HepG2 (cell line): ENCODE results near the gene UGGT1. TPM values are rescaled to one million over a fixed set of nuclear protein-coding genes. Genes with fewer than 3 reads are reported as not detected.

Source experiments
- ATAC-seq: fragments of 200-7000 bp; cut with Tn5 transposase; 3 replicates; pipeline ENCODE4 v1.9.1; 2020; ENCODE audit warnings: mild to moderate bottlenecking, moderate library complexity
- BruUV-seq: library from RNA; stranded (reverse); fragments of 400-500 nt; replicated peaks from 2 replicates; lab custom pipeline; 2021; lab: Mats Ljungman, UMichigan
- CTCF ChIA-PET: fragments of 300-600 bp; formaldehyde crosslinking; extraction: SDS; loops from one replicate; lab custom pipeline; 2021; ENCODE audit warnings: low total read pairs, inconsistent platforms, low intra/inter-chr PET ratio; lab: Yijun Ruan, JAX
- POLR2A ChIA-PET: fragments of 350-600 bp; sonication (Branson Sonifier 250); formaldehyde crosslinking; loops from one replicate; lab custom pipeline; 2020; ENCODE audit warnings: antibody characterized with exemption, inconsistent platforms; lab: Yijun Ruan, JAX
- DNase-seq: peaks from one replicate; pipeline ENCODE4 v3.0.0-alpha.2; 2015; ENCODE audit warnings: low spot score
- FAIRE-seq: peaks from 3 replicates; lab custom pipeline; 2011; peaks lifted over from hg19 to GRCh38; lab: Jason Lieb, UNC
- H2AFZ ChIP-seq: one replicate; pipeline ENCODE4 v1.6.1; 2011; ENCODE audit warnings: low read length, inconsistent platforms
- H3K27ac ChIP-seq: fragments of 300-600 bp; 3 replicates; pipeline ENCODE4 v1.8.0; 2011; ENCODE audit warnings: mixed run types, mild to moderate bottlenecking, mixed read lengths, low read length, inconsistent platforms; ENCODE audit not compliant: insufficient read depth; ENCODE audit errors: extremely low read length
- H3K27me3 ChIP-seq, 2 experiments: fragments of 200-600 bp in 1 of 2; 2 replicates in 1 of 2; 3 replicates in 1 of 2; pipeline versions ENCODE4 v1.6.0 to v1.8.0; 2011; ENCODE audit warnings: low read length in 2 of 2, mild to moderate bottlenecking in 2 of 2, moderate library complexity in 2 of 2, inconsistent platforms in 1 of 2; ENCODE audit not compliant: insufficient read depth in 2 of 2, control insufficient read depth in 1 of 2
- H3K36me3 ChIP-seq, 2 experiments: fragments of 200-600 bp in 1 of 2; replicated peaks in 1 of 2; 2 replicates in 1 of 2; 3 replicates in 1 of 2; pipeline versions ENCODE4 v1.5.1 to v1.8.0; 2011; ENCODE audit warnings: low read length in 2 of 2, inconsistent platforms in 1 of 2; ENCODE audit not compliant: insufficient read depth in 2 of 2, control insufficient read depth in 1 of 2
- H3K4me1 ChIP-seq: 2 replicates; pipeline ENCODE4 v1.5.1; 2012; ENCODE audit warnings: low read length, inconsistent platforms; ENCODE audit not compliant: insufficient read depth
- H3K4me2 ChIP-seq: 2 replicates; pipeline ENCODE4 v1.6.0; 2011; ENCODE audit warnings: low read depth, low read length, inconsistent platforms
- H3K4me3 ChIP-seq, 3 experiments: fragments of 200-600 bp in 1 of 3; sonication (generic), shearing (Covaris generic) in 1 of 3; replicated peaks in 1 of 3; 2 replicates each; pipeline ENCODE4 v1.5.1; 2011 to 2016; ENCODE audit warnings: low read length in 3 of 3, inconsistent platforms in 2 of 3, low read depth in 2 of 3, mild to moderate bottlenecking in 2 of 3, control low read depth in 1 of 3, mixed read lengths in 1 of 3; ENCODE audit not compliant: insufficient read depth in 1 of 3
- H3K79me2 ChIP-seq: one replicate; pipeline ENCODE4 v1.6.1; 2011; ENCODE audit warnings: low read length, inconsistent platforms; ENCODE audit not compliant: insufficient read depth
- H3K9ac ChIP-seq: 2 replicates; pipeline ENCODE4 v1.6.0; 2011; ENCODE audit warnings: mild to moderate bottlenecking, low read depth, low read length, inconsistent platforms; ENCODE audit not compliant: insufficient read depth
- H3K9me3 ChIP-seq: 2 replicates; pipeline ENCODE4 v1.5.1; 2012; ENCODE audit warnings: mild to moderate bottlenecking, low read length
- H4K20me1 ChIP-seq: 2 replicates; pipeline ENCODE4 v1.6.0; 2011; ENCODE audit warnings: inconsistent platforms, mild to moderate bottlenecking, low read length, moderate library complexity; ENCODE audit not compliant: insufficient read depth
- FIP1L1 ChIP-seq: fragments of 200-400 bp; formaldehyde crosslinking; IDR thresholded peaks from 2 replicates; pipeline ENCODE4 v1.6.1; 2018; ENCODE audit warnings: low read depth, mild to moderate bottlenecking, low read length, moderate library complexity, borderline replicate concordance; ENCODE audit not compliant: insufficient read depth
- FOSL1 ChIP-seq: sonication (generic); formaldehyde crosslinking; IDR thresholded peaks from 2 replicates; pipeline ENCODE4 v1.9.0; 2021; ENCODE audit warnings: missing genetic modification reagents, borderline replicate concordance
- ISX ChIP-seq: sonication (generic); formaldehyde crosslinking; conservative IDR thresholded peaks from 2 replicates; pipeline ENCODE4 v1.5.0; 2020; ENCODE audit warnings: missing genetic modification reagents
- KMT2A ChIP-seq: sonication (generic); formaldehyde crosslinking; IDR thresholded peaks from 2 replicates; pipeline ENCODE4 v1.4.0; 2020; ENCODE audit warnings: missing genetic modification reagents
- PRMT3 ChIP-seq: sonication (generic); formaldehyde crosslinking; IDR thresholded peaks from 2 replicates; pipeline ENCODE4 v1.8.1; 2022; ENCODE audit warnings: low read depth, mild to moderate bottlenecking, moderate library complexity, missing genetic modification reagents, borderline replicate concordance
- PRPF4 ChIP-seq: fragments of 200-400 bp; formaldehyde crosslinking; IDR thresholded peaks from 2 replicates; pipeline ENCODE4 v1.6.1; 2016; ENCODE audit warnings: low read length, low read depth; ENCODE audit not compliant: poor library complexity, severe bottlenecking
- SRSF9 ChIP-seq: fragments of 200-400 bp; formaldehyde crosslinking; IDR thresholded peaks from 2 replicates; pipeline ENCODE4 v1.6.1; 2018; ENCODE audit warnings: borderline replicate concordance, mild to moderate bottlenecking, low read depth, low read length; ENCODE audit not compliant: insufficient read depth, poor library complexity, severe bottlenecking
- ZBTB34 ChIP-seq: sonication (generic); formaldehyde crosslinking; IDR thresholded peaks from 2 replicates; pipeline ENCODE4 v1.8.0; 2022; ENCODE audit warnings: mild to moderate bottlenecking, missing genetic modification reagents
- ZC3H4 ChIP-seq: sonication (generic); formaldehyde crosslinking; IDR thresholded peaks from 2 replicates; pipeline ENCODE4 v1.4.0; 2020; ENCODE audit warnings: missing genetic modification reagents, borderline replicate concordance
- ZFX ChIP-seq: sonication (generic); formaldehyde crosslinking; IDR thresholded peaks from 2 replicates; pipeline ENCODE4 v1.4.0; 2020; ENCODE audit warnings: mild to moderate bottlenecking, low read depth, missing genetic modification reagents, moderate library complexity
- ZNF101 ChIP-seq: sonication (generic); formaldehyde crosslinking; IDR thresholded peaks from 2 replicates; pipeline ENCODE4 v1.4.0; 2020; ENCODE audit warnings: mild to moderate bottlenecking, low read depth, missing genetic modification reagents, borderline replicate concordance
- ZNF350 ChIP-seq: sonication (generic); formaldehyde crosslinking; IDR thresholded peaks from 2 replicates; pipeline ENCODE4 v1.4.0; 2020; ENCODE audit warnings: mild to moderate bottlenecking, low read depth, missing genetic modification reagents, borderline replicate concordance
- ZNF431 ChIP-seq: sonication (generic); formaldehyde crosslinking; IDR thresholded peaks from 2 replicates; pipeline ENCODE4 v1.9.0; 2022; ENCODE audit warnings: missing genetic modification reagents, low read depth, mild to moderate bottlenecking, borderline replicate concordance
- ZNF556 ChIP-seq: sonication (generic); formaldehyde crosslinking; IDR thresholded peaks from 2 replicates; pipeline ENCODE4 v1.4.0; 2020; ENCODE audit warnings: mild to moderate bottlenecking, missing genetic modification reagents, borderline replicate concordance
- ZNF567 ChIP-seq: sonication (generic); formaldehyde crosslinking; IDR thresholded peaks from 2 replicates; pipeline ENCODE4 v1.8.1; 2023; ENCODE audit warnings: mild to moderate bottlenecking, missing genetic modification reagents, borderline replicate concordance
- ZNF816 ChIP-seq: sonication (generic); formaldehyde crosslinking; IDR thresholded peaks from 2 replicates; pipeline ENCODE4 v1.8.0; 2022; ENCODE audit warnings: missing genetic modification reagents, mild to moderate bottlenecking, borderline replicate concordance
- WGBS: methylation state at CpG from one replicate; pipeline ENCODE4 v1.1.6; 2017; ENCODE audit warnings: low lambda C conversion rate; 5-methylcytosine and 5-hydroxymethylcytosine counted together
- in situ Hi-C: cut with HindIII; loops from 2 replicates; pipeline ENCODE4 v1.10.0; 2017; ENCODE audit warnings: low pct_unique_long_range_greater_than_20kb; ENCODE audit not compliant: extremely low pct_ligation_motif_present
- intact Hi-C: fragments of 100-400 bp; cut with micrococcal nuclease; formaldehyde crosslinking; loops from one replicate; pipeline ENCODE4 v1.10.0; 2022; ENCODE audit not compliant: unreplicated experiment
- polyA plus RNA-seq, 8 experiments: library from polyadenylated mRNA; depleted of rRNA in 3 of 8; stranded (reverse) in 7 of 8; unstranded in 1 of 8; fragments of >200 nt; fragmentation: Illumina TruSeq in 4 of 8; extraction: Trizol in 4 of 8; gene quantifications; 2 replicates each; pipeline versions ENCODE4 v1.2.1 to v1.2.3, GENCODE V29; 2011 to 2016; ENCODE audit warnings: low read depth in 4 of 8, missing spikeins in 1 of 8, mixed read lengths in 1 of 8; ENCODE audit not compliant: insufficient read depth in 1 of 8
- total RNA-seq, 5 experiments: library from RNA; depleted of rRNA; stranded (reverse); fragments of >200 nt; fragmentation: Illumina TruSeq; extraction: Trizol; gene quantifications; 2 replicates each; pipeline ENCODE4 v1.2.3, GENCODE V29; 2016; ENCODE audit warnings: low read depth in 1 of 5

The UGGT1 gene
- total and polyA plus RNA-seq, 2 of the 13 experiments (the other 11 are each of a cell fraction or from before 2014, with no cell fraction given): 35.8 to 83.2 TPM

GRCh38 chr2:128170776-128171175, 79.8 kb downstream of the UGGT1 start:
- Histone ChIP-seq H3K27me3 (no peaks in the 10 kb centered on the region), H2AFZ (no peak overlapping the region), H3K9me3 (no peaks in the 10 kb centered on the region), H3K4me1 (peaks cover 83% of the 10 kb centered on the region), H3K79me2 (peaks cover 3% of the 10 kb centered on the region), H3K4me3 (no peak overlapping the region), H4K20me1 (no peaks in the 10 kb centered on the region), H3K36me3 (peaks cover 15 to 61% of the 10 kb centered on the region in 2 experiments), H3K9ac (peak overlapping the region; percentile 67), H3K4me2 (peak overlapping the region; percentile 20), H3K27ac (peak overlapping the region; percentile 91)
- FAIRE-seq: no peak
- in situ Hi-C loops: loop anchor here (5.0 to 10.0 kb wide), 2 partner anchors 64 to 137 kb away; no protein-coding TSS in a partner anchor
- ATAC-seq: no peak
- POLR2A ChIA-PET: interaction anchor here (1.0 to 2.5 kb wide), 8 partner anchors 8 to 153 kb away, joined by 3 to 27 read pairs (median 6); partner anchors contain the start of gene UGGT1
- peak; percentile 75; the same call in 1 of the 2 replicates for TF ChIP-seq ZC3H4 (CRISPR knock-in tag)
- no peak for TF ChIP-seq ZBTB34 (CRISPR knock-in tag)
- TF ChIP-seq SRSF9: no peak
- 0 out of 2 replicates have a peak, but pooled peaks have one; percentile 39 for TF ChIP-seq ZNF567 (CRISPR knock-in tag)
- TF ChIP-seq ZNF556: 0 out of 2 replicates have a peak, but pooled peaks have one; percentile 4
- no peak for TF ChIP-seq ZNF816
- 0 out of 2 replicates have a peak, but pooled peaks have one; percentile 9 for TF ChIP-seq ZNF101
- 0 out of 2 replicates have a peak, but pooled peaks have one; percentile 11 for TF ChIP-seq ZNF431 (CRISPR knock-in tag)
- TF ChIP-seq ZFX (CRISPR knock-in tag): 0 out of 2 replicates have a peak, but pooled peaks have one; percentile 0
- TF ChIP-seq ZNF350 (CRISPR knock-in tag): 0 out of 2 replicates have a peak, but pooled peaks have one; percentile 1
- 0 out of 2 replicates have a peak, but pooled peaks have one; percentile 4 for TF ChIP-seq PRMT3 (CRISPR knock-in tag)
- TF ChIP-seq PRPF4: peak; percentile 55
- no peak for TF ChIP-seq FOSL1 (CRISPR knock-in tag)
- no peak for TF ChIP-seq FIP1L1
- 0 out of 2 replicates have a peak, but pooled peaks have one; percentile 5 for TF ChIP-seq KMT2A (CRISPR knock-in tag)
- TF ChIP-seq ISX: 0 out of 2 replicates have a peak, but pooled peaks have one; percentile 5
- CTCF ChIA-PET: interaction anchor here (3.5 kb wide), 1 partner anchor 63 kb away, joined by 17 read pairs; no protein-coding TSS in a partner anchor
- DNase-seq: no peak
- TSS peak; percentile 59 for BruUV-seq
- WGBS: 75% methylated on average over 6 of the region's 6 CpGs
- intact Hi-C loops: loop anchor here (1.0 kb wide), 1 partner anchor 8 kb away; no protein-coding TSS in a partner anchor
